GM19035 (cell line): Measurements from ENCODE around the gene CLNK.

Experiments
- ATAC-seq: cut with Tn5 transposase; IDR thresholded peaks from one replicate; pipeline ENCODE4 v1.9.1; 2021; ENCODE audit not compliant: unreplicated experiment

Gene CLNK, protein sequence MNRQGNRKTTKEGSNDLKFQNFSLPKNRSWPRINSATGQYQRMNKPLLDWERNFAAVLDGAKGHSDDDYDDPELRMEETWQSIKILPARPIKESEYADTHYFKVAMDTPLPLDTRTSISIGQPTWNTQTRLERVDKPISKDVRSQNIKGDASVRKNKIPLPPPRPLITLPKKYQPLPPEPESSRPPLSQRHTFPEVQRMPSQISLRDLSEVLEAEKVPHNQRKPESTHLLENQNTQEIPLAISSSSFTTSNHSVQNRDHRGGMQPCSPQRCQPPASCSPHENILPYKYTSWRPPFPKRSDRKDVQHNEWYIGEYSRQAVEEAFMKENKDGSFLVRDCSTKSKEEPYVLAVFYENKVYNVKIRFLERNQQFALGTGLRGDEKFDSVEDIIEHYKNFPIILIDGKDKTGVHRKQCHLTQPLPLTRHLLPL

GRCh38 chr4:10684631-10685030, at the start of gene CLNK:
CLNK (minus strand) TSS chr4:10684768; CDS start chr4:10667869, 16,899 bp downstream.
- peak; percentile 79 for ATAC-seq

- ATAC-seq, result no peak
Observed at GRCh38 chr4:10733481-10734062, 49.0 kb upstream of the CLNK start.

DNA sequence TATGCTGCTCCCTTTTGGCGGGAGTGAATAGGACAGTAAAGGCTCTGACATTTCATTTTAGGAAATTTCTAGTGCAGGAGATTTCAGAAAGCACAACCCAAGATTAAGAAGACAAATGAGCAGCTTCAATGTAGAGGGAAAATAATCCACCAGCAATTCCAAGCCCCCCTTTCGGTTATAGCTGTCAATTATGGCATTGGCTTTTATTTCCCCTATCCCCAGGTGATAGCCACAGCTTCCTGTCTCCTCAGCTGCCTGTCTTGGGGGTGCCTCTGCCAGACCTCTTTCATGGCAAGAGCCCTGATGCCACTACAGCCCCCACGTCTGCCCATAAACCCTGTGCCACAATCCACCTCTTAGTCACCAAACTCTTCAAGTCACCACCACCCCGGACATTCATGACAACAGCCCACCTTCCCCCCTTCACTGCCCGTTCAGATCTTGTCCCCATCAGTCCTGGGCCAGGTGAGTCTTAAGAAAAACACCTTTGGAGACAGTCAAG, 48.4 kb upstream of the CLNK start:
- no peak for ATAC-seq

- ATAC-seq, result peak; percentile 22
Observed at GRCh38 chr4:10732235-10732913, 47.8 kb upstream of the CLNK start.

GRCh38 chr4:10731690-10732089, 47.1 kb upstream of the CLNK start:
- no peak for ATAC-seq

- ATAC-seq, result no peak
Observed at GRCh38 chr4:10731162-10731561, 46.6 kb upstream of the CLNK start.

DNA sequence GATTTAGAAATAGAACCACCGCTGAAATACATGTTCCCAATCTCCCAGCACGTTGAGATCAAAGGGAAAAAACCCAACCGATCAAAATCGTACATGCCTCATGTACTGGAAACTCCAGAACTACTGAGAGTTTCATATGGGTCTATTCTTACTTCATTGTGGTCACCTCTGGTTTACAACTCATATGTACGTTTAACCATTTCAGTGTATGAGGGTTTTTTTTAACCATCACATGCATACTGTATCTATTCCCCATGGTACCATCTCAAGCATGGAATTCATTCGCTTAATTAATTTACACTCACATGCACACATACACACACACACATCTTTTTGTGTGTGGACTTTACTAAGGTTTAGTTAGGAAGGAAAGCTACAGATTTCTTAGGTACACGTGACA, 46.0 kb upstream of the CLNK start:
- ATAC-seq, result peak; percentile 59

DNA sequence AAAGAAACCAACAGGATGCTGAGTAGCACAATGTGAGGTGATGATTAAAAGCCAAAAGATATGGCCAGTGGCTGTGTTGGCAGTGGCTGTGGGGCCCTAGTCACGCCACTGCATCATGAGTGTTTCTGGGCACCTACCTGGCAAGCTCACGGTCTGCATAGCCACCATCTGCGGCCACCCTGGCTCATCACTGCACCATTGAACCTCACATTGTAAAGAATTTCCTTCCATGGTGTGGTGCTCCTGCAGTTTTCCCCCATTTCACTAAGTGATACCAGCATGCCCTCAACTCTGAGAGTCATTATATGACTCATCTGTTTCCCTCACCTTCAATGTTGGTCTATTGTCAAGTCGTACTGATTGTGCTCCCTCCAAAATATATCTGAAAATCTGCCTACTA, 45.5 kb upstream of the CLNK start:
- peak; percentile 42 for ATAC-seq

DNA sequence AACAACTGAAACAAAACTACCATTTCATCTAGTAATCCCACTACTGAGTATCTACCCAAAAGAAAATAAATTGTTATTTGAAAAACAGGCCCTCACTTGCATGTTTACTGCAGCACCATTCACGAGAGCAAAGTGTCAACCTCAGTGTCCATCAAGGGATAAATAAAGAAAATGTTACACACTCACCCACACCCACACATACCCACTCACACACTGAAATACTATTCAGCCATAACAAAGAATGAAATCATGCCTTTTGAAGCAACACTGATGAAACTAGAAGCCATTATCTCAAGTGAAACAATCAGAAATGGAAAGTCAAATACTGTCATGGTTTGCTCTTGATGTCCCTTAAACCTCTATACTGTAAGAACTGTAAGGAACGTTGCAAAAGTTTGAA, 44.8 kb upstream of the CLNK start:
- no peak for ATAC-seq

GRCh38 chr4:10728016-10728415, 43.4 kb upstream of the CLNK start:
- ATAC-seq, result no peak

DNA sequence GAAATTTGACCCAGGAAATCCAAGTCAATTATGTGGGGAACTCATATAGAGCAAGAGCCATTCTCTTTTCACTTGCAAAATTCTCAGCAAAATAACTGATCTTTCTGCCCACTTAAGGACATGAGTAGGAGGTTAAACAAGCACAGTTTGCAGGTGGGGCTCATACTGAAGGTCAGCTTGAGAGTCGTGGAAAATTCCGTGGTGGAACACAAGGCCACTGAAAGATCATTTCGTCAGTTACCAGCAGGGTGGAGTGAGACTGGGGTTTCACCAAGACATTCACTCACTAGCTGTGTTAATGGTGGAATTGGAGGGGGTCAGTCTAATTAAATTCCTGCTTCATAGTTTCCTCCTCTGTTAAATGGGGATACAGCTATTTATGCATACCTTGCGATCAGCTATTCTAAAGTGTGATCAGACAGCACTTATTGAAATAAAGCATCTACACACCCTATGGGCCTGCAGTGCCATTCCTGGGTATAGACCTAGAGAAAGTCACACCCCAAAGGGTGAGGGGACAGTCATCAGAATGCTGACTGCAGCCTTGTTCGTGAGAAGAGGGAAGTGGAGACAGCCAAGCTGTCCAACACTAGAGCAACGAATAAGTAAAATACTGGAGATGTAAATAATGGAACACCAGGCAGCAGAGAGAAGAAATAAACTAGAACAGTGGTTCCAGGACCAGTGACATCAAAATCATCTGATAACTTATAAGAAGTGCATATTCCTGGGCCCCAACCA, 42.7 kb upstream of the CLNK start:
- ATAC-seq, result no peak

DNA sequence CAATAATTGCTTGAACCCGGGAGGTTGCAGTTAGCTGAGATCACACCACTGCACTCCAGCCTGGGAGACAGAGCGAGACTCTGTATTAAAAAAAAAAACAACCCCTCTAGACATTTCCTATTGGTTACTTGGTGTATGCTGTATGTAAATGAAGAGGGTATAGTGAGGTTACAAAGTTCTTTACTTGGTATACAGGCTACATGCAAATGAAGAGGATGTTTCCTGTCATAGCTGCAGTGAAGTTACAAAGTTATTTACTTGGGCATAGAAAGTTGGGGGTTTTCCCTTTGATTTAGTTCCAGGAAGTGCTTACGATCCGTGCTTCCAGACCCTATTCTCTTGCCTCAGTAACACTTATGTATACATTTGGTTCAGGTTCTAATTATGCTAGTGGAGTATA, 38.4 kb upstream of the CLNK start:
- peak; percentile 86 for ATAC-seq

GRCh38 chr4:10721616-10722015, 37.0 kb upstream of the CLNK start:
- no peak for ATAC-seq

DNA sequence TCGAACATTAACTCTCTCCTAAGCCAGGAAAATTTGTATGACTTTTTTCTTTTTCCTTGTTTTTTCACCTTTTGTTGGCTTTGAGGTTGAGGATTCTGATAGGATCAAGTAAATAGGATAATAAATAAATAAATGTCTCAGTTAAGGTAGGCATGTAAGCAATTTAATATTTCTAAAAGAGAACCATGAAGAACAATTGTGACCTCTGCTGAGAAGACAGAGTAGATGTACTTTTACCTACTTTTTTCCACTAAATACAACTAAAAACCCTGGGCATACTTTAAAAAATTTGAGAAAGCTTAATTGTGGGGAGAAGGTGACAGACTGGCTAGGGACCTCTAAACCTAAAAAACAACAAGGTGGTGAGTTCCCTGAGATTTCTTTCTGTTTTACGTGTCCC, 31.6 kb upstream of the CLNK start:
- no peak for ATAC-seq

DNA sequence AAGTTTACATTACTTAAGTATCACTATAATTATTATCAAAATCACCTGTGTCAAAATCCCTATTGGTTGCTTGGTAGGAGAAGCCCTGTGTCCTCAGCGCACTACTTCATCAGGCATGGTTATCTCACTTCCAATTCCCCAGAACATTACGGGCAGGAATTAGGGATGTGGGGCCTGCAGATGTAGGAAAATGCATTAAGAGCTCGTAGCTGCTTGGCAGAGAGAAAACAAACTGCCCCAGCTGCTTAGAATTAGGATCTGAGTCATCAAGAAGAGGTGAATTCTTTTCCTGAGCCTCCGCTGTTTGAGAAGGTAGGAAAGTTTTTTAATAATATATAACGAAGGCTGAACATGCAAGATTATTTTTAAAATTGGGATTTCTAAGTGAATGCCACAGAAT, 31.1 kb upstream of the CLNK start:
- no peak for ATAC-seq

DNA sequence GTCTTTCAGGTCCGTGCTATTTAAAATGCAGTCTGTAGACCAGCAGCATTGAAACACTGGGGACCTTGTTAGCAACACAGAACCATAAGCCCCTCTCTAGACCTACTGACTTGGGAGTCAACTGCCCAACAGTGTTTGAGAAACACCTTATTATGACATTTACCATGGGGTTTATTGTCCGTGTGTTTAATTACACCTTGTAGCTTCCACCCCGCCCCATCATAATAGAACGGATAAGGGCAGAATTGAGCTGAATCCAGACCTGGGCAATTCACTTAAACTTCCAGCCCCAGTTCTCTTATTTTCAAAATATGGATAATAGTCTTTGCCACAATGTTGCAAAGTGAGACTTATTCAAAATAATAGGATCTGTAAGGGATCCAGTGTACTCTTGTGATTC, 30.6 kb upstream of the CLNK start:
- ATAC-seq, result no peak

DNA sequence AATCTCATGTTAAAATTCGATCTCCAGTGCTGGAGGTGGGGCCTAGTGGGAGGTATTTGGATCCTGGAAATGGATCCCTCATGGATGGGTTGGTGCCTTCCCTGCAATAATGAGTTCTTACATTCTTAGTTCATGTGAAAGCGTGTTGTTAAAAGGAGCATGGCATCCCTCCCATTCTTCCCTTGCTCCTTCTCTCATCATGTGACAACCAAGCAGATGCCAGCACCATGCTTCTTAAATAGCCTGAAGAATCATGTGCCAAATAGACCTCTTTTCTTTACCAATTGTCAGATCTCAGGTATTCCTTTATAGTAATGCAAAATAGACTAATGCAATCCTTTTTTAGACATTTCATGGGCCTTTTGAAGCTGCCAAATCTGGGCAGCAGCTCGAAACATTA, 29.0 kb upstream of the CLNK start:
- ATAC-seq, result no peak

GRCh38 chr4:10706236-10706635, 21.7 kb upstream of the CLNK start:
- ATAC-seq, result no peak

DNA sequence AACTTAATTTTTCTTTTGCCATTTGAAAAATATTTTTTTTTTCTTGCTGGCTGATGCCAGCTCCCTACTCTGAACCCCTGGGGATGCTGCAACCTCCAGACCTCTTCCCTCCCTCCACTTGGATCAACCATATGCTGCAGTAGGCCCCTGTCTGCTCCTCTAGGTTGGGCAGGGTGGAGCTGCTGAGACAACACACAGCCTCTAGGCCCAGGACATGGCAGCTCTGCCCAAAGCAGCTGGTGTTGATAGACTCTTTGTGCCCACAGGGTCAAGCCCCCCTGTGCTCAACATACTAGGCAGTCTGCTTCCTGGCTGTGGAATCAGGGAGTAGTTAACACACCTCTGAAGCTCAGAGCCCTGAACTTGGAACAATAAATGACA, 19.9 kb upstream of the CLNK start:
- no peak for ATAC-seq

DNA sequence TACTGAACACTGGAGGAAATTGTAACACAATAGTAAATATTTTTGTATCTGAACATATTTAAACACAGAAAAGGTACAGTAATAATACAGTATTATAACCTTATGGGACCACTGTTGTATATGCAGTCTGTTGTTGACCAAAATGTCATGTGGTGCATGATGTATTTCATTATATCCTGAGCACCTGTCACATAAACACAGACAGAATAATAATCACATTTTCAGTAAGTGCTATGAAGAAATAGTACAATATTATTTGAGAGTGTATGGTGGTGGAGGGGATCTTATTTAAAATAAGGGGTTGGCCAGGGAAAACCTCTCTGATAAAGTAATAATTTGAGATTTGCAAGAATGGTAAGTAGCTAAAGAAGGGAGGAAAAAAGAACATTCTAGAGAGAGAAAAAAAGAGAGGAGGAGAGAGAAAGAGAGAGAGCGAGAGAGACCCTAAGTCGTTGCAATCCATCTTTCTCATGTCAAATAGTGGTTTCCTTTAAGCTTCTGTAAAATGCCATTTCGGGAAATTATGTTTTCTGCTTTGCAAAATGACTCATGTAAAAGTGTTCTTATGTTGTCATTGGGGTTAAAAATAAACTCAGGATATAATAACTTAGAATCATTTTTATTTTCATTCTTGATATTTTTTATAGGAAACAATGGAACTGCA, 19.3 kb upstream of the CLNK start:
- ATAC-seq, result no peak

DNA sequence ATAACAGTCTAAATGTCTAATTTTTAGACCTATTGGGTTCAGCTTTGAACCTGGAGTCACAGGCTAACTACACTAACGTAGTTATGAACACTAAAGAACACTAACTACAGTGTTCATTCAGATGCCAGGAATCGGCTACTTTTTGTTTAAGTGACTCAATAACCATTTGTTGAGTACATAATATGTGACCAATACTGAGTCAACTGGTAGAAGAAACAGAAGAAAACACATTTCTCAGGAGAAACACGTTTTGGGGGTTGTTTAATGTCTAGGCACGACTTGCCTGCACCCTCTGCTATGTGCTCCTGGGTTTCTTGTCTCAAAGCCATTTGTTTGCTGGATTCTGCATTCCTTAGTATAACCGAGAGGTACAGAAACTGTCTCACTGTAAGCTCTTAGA, 18.6 kb upstream of the CLNK start:
- no peak for ATAC-seq
